ENCODE measurements around the gene PDZD2. TPM values are rescaled to one million over a fixed set of nuclear protein-coding genes. Genes with fewer than 3 reads are reported as not detected.

PDZD2 gene
- total RNA-seq, 2 experiments from 2014 or later: not detected

DNA sequence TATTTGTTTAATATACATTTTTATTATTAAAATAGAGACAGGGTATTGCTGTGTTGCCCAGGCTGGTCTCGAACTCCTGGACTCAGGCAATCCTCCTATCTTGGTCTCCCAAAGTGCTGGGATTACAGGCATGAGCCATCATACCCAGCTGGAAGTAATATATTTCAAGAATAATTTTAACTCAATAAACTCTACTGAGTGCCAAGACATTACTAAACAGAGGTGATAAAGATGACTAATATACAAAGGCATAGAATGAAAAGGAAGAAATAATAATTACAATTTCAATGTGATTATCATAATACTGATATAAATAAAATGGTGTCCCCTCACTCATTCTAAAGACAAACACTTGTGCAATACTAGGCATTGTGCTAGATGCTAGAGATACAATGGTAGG, 521.3 kb downstream of the PDZD2 start:
- DNase-seq: no peak
- ChIA-PET CTCF (interaction anchor here (1.2 kb wide), 1 partner anchor 72 kb away, joined by 6 read pairs; no protein-coding TSS in a partner anchor), POLR2A (interaction anchor here (1.7 to 2.3 kb wide), 2 partner anchors 13 to 15 kb away, joined by 4 to 10 read pairs; partner anchors contain the start of gene GOLPH3)
- Mint-ChIP-seq H3K27me3 (no peaks in the 10 kb centered on the region), H3K27ac (no peak overlapping the region), H3K4me1 (peaks cover 19% of the 10 kb centered on the region), H3K36me3 (ENCODE audit: low read depth) (peaks cover 24% of the 10 kb centered on the region), H3K4me3 (no peak overlapping the region), H3K9me3 (no peaks in the 10 kb centered on the region)

Other genes with a start within 250 kb of the PDZD2 start
- gene DROSHA, start 107.0 kb upstream of the PDZD2 start, total RNA-seq: 10 to 100 TPM; 55.4 to 61.0 TPM
- 10 to 100 TPM; 25.3 to 29.7 TPM for gene C5orf22, start 106.8 kb upstream of the PDZD2 start, total RNA-seq